HuH-7.5 (cell line): ENCODE results near the gene GLP2R.

Source experiments
- DNase-seq: peaks from one replicate; pipeline ENCODE4 v3.0.0; 2011; ENCODE audit warnings: low spot score

Gene GLP2R

DNA sequence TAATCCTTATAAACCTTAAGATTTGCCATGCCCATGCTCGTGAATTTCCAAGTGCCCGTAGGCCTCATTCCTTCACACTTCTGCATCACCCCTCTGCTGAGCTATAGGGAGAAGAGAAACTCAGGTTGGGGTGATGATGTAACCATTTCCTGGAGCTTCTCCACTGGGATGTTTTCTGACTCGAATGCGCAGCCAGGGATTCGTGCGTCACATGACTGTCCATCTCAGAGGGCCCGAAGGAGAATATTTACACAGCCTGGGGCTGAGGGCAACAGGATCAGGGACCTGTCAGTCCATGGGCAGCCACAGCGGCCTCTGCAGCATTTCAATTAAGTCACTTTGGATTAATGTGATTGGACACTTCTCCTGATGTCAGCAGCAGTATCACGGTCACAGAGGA, 12.6 kb upstream of the GLP2R start:
- DNase-seq, result no peak

DNA sequence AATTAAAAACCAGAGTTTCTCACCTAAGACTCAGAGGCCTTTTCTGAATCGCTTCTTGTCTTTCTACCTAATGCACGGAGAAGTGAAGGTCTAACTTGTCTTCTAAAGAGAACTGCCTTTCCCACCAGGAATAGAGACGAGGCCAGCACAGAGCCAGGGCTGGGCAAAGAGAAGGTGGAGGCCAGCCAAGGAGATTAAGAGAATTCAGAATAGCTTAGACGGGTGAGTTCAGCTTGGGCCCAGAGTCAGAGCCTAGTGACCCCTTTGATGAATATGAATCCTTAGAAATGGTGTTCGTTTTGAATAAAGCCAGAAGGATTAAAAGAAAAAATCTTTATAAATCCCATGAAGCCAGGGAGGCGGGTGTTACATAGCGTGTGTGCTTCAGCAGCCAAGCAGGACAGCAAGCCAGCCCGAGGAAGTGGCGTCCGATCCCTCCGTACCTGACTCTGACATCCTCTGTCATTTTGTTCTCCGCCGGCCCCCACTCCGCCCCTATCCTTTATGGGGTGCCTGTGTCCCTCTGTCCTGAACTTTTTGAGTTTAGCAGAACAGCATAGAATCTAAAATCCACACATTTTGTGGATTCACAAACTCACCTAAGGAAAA, 11.3 kb upstream of the GLP2R start:
- DNase-seq, result no peak

DNA sequence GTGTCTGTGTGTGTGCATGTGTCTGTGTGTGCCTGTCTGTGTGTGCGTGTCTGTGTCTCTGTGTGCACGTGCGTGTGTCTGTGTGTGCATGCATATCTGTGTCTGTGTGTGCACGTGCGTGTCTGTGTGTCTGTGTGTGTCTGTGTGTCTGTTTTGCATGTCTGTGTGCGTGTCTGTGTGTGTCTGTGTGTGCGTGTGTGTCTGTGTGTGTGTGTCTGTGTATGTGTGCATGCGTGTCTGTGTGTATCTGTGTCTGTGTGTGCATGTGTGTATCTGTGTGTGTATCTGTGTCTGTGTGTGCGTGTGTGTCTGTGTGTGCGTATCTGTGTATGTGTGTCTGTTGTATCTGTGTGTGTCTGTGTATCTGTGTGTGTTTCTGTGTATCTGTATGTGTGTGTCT, 9.3 kb upstream of the GLP2R start:
- DNase-seq, result no peak

DNA sequence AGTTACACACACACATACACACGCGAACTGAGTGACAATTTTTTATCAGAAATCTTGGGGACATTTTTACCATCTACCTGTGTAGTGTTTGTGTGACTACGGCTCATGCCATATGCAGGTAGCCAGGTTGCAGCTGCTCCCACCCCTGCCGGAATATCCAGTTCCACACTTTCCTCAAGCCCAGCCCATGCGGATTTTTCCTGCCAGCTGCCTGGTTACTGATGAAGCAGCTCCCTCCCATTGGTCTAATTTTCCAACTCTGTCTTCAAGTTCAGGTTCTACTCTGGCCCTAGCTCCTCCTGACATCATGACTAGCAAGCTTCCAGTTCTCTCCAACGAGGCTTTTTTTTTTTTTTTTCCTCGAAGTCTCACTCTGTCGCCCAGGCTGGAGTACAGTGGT, 8.6 kb upstream of the GLP2R start:
- DNase-seq, result peak; percentile 22

DNA sequence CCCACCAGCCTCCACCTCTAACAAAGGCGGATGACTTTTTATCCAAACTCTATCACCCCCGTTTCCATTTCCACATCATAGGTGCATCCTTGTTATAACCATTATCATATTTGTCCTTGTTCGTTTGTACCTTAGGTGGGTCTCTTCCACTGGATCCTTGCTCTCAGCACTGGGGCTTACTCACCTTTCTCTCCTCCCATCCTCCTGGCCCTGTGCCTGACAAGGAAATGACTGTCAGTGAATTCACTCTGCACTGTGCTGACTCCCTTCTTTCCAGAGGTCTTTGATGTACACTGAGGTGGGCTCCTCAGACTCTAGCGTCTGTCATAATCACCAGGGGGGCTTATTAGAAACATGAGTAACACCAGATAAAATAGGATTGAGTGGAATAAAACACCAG, 7.0 kb upstream of the GLP2R start:
- DNase-seq, result no peak

DNA sequence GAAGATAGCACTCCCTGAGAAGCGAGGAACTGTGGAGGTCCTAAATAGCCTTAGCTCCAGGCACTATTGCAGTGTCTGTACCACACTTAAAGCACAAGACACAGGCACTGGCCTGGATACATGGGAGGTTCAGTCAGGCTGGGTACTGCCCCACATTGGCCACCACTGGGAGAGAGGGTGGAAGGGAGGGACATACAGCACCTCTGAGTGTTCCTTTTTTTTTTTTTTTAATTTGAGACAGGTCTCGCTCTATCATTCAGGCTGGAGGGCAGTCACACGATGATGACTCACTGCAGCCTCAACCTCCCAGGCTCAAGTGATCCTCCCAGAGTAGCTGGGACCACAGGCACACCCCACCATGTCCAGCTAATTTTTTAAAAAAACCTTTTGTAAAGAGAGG, 5.3 kb upstream of the GLP2R start:
- DNase-seq, result no peak

DNA sequence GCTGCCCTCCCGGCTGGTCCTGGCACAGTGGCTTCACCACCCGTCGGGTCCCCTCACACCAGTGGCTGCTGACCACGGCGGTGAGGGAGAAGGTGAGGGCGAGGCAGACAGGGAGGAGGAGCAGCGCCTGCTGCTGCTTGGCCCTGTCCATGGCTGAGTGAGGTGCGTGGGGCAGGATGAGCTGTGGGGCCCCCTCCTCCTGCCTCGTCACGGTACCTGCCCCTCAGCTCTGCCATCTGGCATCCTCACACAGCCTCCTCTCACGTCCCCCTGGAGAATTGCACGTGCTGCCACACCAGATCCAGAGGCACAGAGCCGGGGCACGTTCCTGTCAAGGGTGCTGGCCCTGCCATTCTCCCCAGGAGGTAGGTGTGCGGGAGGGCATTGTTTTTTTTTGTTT, 3.8 kb upstream of the GLP2R start, which contains the start of gene GSG1L2:
GSG1L2 (minus strand) TSS at position 159 of the 400 bp plus-strand sequence; CDS start at position 151, 8 bp downstream.
- DNase-seq, result no peak

DNA sequence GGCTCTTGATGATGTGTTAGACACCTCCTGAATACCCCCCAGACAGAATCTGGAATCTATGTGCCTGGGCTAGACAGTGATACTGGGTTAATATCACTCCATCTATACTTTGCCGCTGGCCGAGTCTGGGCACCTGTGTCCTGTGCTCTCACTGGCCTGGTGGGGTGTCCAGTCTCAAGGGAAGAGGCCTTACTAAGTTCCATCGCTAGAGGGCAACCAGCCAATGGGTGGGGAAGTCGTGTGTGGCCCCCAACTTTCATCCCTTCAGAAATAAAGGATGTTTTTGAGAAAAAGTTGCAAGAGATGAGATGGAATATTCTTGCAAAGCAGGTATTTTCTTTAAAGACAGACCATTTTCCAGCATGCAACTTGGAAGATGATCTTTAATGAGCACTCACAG, 1.6 kb upstream of the GLP2R start:
- no peak for DNase-seq

DNA sequence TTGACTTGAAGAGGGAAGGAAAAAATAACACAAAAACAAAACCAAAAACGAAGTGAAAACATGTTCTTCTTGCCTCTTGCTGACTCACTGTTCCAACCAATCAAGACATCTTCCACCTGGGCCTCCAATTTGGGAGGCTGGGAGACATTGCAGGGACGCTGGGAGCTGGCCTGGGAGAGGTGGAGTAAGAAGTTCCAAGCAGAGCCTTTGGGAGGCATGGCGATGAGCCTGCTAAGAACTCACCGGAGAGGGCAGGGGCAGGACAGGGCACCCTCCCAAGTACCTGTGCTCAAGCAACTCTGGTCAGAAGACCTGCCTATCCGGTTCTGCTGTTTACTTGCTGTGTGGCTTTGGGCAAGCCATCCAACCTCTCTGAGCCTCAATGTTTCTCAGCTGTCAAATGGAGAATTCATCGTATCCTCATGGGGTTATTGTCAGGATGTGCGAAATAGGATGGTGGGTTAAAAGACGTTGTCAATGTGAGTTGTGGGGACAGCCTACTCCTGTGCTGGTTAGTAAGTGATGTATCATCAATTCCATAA, 856 bp upstream of the GLP2R start:
- DNase-seq, result no peak

DNA sequence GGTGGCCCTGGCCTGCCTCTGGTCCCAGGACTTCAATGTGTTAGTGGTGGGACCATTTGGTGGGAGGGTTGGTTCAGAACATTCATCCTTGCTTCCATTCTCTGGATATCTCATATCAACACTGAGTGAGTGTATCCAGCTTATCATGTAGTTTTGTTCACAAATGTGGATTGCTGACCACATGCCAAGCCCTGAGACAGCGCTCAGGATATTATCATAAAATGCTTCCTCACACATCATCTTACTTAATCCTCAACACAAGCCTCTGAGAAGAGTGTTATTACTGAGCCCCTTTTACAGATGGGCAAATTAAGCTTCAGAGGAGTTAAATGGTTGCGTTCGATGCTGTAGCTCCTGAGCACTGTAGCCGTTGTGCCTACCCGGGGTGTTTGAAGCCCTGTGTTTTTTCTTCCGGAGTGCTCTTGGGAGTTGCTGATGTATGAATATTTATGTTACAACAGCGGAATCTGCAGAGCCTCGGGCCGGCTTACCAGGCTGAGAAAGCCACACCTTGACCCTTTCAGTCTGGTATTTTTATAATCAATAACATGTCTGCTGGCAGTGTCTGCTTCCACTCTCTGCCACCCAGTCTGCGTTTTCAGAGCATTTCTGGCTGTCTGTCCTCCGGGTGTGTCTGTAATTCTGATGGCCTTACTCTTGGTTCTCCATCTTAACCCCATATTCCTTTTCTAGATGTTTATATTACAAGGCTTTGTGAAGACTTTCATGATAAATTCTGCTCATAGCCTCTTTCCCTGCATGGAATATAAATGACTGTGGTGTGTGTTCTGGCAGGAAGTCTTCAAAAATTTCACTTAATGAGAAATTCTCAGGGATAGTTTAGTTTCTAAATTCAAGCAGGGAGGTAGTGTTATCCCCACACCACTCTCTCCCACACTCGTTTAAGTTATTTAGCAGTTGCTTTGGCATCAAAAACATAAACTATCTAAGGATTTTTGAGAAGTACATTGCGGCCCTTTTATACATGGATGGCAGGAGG, 2.9 kb downstream of the GLP2R start:
- no peak for DNase-seq

DNA sequence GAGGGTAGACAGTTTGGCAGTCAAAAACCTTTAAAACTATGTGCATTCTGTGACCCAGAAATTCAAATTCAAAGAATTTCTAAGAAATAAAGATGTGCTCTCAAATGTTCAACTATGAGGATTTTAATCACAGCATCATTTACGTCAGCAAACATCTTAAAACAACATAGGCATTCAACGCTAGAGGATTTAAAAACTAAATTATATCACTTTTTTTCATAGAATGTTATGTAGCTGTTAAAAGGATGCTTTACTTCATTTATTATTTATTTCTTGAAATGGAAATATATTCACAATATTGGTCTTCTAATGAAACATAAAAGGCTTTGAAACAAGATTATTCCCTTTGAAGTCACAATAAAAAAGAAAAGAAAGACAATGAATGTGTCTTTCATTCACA, 3.6 kb downstream of the GLP2R start:
- no peak for DNase-seq

DNA sequence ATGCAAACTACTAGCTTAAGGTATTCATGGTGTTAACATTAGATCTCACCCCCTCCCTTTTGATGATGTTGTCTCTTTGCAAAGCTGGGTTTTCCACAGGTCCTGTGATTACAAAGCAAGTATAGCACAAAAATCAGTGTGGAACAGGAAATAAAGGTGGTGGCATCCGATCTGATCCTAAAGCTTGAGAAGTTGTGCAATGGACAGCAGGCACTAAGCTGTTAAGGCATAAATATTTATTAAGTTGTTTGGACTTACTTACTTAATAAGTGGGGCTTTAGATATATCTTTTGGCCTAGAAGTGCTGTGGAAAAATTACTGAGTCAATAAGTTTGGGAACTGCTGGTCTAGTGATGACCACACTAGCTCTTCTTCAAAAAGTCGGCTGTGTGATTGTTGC, 5.0 kb downstream of the GLP2R start:
- no peak for DNase-seq

DNA sequence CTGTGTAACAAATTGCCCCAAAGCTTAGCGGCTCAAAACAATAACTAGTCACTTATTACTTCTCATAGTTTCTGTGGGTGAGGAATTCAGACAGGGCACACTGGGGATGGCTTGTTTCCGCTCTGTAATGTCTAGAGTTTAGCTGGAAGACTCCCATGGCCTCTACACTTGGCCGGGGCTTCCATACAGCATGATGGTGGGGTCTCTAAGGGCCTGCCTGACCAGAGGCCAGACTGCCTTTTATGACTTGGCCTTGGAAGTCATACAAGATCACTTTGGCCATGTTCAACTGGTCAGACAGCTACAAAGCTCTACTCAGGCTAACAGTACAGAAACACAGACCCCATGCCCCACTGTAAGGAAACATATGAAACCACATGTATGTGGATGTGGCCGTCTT, 8.2 kb downstream of the GLP2R start:
- DNase-seq, result no peak

DNA sequence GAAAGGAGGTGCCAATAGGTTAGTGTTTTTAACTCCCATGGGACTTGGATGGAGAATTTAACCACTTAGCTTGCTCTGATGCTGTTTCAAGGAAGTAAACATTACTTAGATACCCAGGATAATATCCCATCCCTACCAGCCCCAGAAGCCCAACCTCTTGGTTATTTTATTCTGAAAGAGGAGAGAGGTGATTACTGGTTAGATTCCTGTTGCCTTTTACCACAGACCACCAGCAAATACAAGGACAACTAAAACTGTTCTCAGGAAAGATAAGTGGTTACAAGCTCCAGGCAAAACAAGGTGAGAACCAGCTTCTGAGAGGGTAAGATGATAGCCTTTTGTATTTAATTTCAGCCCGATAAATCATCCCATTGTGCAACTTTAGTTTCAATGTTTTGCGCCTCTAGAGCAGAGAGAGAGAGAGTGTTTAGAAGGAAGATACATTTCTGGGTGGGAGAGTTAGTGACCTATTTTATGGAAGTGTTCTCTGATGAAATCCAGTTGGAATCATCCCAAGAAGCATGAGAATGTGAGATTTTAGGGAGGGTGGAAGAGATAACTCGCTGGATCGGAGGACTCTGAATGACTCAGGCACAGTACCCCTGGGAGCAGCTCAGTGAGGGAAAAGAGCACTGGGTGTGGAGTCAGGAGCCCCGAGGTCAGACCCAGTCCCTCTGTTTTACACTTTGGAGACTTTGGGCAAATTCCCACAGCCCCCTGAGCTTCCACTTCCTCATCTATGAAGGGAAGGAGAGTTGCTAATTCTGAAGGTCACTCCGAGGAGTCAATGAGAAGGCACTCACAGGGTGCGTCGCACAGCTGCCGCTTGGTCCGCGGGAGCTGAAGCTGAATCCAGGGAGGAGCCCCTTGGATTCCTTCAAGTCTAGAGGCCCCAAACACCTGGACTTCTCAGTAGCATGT, 12.1 kb downstream of the GLP2R start:
- no peak for DNase-seq

DNA sequence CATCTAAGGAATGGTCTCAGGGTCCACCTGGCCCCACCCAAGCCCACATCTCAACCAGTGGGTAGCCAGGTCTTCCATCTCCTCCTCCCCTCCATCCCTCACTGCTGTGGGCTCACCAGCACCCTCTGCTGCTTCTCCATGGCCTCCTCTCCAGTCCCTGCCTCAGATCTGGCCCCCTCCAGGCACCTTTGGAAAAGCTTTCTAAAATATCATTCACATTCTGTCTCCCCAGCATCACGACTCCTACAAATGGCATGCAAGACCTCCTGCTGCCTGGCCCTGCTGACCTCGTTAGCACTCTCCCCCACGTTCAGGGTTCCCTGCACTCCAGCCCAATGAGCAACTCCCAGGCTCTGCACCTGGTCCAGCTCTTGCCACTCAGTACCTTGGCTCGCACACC, 13.7 kb downstream of the GLP2R start:
- DNase-seq, result no peak

DNA sequence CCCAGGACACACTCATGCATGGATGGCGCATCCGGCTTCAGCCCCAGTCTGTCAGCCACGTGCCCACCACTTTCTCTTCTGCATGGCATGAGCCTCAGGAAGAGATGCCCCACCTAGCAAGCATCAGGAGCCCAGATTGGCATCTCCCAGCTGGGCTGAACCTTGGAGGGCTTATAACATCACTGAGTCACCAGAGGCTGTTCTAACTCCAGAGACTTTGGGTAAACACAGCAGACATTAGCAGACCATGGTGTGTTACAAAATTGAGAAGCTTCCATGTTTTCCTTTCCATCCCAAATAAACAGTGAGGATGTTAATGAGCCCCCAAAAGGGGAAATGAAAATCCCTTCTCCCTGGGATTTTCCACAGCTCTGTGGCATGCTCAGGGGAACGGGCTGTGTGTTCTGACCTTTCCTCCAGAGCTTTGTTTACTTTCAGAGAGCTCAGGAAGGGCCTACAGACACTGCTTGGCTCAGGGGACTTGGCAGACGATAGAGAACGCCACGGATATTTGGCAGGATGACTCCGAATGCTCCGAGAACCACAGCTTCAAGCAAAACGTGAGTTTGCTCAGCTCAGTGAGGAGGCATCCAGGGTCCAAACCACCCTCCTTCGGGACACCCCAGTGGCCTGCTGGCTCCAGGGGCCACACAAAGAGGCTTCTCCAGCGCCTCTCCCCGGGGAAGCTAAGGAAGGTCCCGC, 16.5 kb downstream of the GLP2R start:
- no peak for DNase-seq

DNA sequence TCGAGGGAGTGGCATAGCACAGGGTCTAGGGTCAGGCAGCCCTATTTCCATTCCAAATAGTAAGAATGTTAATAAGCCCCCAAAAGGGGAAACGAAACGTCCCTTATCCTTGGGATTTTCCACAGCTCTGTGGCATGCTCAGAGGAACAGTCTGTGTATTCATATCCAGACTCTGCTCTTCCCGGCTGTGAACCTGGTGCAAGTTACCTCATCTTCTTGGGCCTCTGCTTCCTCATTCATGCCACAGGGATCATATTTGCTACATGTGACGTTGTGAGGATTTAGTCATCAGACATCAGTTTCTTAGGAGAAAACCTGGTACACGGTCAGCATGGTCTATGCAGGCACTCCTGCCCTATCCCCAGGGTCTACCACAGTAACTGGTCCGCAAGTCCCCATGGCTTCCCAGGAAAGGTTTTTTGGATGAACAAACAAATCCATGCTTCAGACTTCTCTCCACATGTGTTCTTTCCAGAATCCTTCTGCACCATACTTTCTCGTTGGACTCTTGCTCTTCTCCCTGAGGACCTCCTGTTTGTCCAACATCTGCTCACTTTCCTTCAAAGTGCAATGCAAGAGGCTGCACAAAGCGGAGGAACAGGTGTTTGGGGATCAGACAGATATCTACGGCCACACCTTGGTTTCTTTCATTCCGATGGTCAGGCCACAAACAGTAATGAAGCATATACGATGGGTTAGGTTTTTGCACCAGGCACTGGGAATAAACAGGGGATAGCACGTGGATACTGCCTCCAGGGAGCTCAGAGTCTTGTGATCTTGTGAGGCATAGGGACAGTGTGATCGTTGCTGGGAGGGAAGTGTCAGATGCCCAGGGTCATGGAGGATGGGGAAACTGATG, 17.7 kb downstream of the GLP2R start:
- no peak for DNase-seq

DNA sequence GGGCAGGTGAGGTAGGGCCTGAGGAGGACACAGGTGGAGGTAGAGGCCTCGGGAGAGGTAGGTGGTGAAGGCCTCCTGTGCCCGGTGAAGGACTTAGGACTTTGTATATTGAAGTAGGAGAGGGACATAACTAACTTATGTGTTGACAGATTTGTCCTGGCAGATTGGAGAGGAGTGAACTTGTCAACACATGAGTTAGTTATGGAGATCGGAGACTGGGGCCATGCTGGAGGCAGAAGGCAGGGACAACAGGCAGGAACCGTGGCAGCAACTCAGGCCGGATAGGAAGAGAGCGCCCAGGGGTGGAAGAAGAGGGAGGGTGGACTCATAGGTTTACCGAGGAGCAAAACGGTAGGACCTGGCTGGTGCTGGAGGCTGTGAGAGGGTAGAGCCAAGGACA, 18.4 kb downstream of the GLP2R start:
- no peak for DNase-seq

DNA sequence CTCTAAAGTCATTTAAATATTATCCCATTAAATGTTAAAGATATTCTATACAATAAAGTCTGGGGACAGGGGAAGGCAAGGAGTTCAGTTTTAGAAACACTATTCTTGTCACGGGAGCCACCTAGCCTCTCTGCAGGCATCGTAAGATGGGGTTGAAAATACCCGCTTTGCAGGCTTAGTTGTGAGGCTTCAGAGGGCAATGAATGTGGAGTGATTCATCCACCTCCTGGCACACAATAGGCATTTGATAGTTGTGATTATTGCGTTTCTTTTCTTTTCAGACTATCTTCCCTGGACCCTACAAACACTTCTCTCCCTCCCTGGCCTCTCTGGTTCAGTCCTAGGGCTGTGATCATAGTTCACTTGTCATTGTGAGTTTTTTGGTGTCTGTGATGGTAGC, 19.6 kb downstream of the GLP2R start:
- no peak for DNase-seq

DNA sequence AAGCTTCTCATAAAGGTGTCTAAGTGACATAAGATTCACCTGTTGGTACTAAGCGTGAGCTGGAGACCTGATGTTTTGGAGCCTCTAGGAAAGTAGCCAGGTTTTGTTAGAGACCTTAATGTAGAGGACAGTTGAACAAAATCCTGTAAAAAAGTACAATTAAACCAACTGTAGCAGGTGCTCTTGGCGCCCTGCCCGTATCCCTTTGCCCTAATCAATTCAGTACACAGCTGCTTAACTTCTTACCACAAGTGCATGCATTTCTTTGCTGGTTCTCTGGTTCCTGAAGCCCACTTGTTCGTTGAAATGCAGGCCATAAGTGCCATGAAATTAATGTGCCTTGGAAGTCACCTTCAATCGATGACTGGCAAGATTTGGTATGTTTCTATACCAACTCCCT, 24.4 kb downstream of the GLP2R start:
- DNase-seq, result no peak

DNA sequence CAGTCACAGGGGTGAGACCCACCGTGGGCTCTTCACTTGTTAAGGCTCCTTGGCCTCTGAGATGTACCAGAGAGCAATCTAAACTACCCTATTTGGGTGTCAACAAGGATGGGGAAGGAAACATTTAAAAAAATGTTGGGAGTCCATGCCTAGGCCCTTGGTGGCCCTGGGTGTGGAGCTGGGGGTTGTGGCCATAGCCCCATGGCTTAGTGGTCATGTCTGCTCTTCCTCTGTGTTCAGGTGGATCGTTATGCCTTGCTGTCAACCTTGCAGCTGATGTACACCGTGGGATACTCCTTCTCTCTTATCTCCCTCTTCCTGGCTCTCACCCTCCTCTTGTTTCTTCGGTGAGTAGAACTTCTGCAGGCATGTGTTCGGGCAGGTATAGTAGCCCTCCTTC, 28.5 kb downstream of the GLP2R start:
- no peak for DNase-seq
